H9 (cell line): ENCODE data around the gene PHKA2. TPM values are rescaled to one million over a fixed set of nuclear protein-coding genes. Genes with fewer than 3 reads are reported as not detected.

ENCODE experiments used
- DNase-seq: peaks from one replicate; pipeline ENCODE4 v3.0.0-alpha.2; 2017
- H2AFZ ChIP-seq: one replicate; pipeline ENCODE4 v1.6.1; 2013; ENCODE audit warnings: mild to moderate bottlenecking, low read length, control low read depth, moderate library complexity
- H2AK5ac ChIP-seq: 2 replicates; pipeline ENCODE4 v1.6.1; 2013; ENCODE audit warnings: low read length, control low read depth, mixed read lengths; ENCODE audit not compliant: insufficient read length
- H2BK120ac ChIP-seq: one replicate; pipeline ENCODE4 v1.6.1; 2013; ENCODE audit warnings: low read depth, mild to moderate bottlenecking, low read length, control low read depth, inconsistent platforms; ENCODE audit not compliant: poor library complexity, severe bottlenecking
- H2BK12ac ChIP-seq: 2 replicates; pipeline ENCODE4 v1.6.1; 2013; ENCODE audit warnings: low read length, control low read depth, mixed read lengths, low read depth; ENCODE audit not compliant: insufficient read length
- H2BK15ac ChIP-seq: 2 replicates; pipeline ENCODE4 v1.6.1; 2013; ENCODE audit warnings: low read depth, low read length, control low read depth
- H2BK20ac ChIP-seq: one replicate; pipeline ENCODE4 v1.6.1; 2013; ENCODE audit warnings: low read depth, mild to moderate bottlenecking, low read length, control low read depth, inconsistent platforms; ENCODE audit not compliant: poor library complexity, severe bottlenecking
- H2BK5ac ChIP-seq: 2 replicates; pipeline ENCODE4 v1.6.1; 2013; ENCODE audit warnings: low read length, control low read depth, mixed read lengths; ENCODE audit not compliant: insufficient read length
- H3K14ac ChIP-seq: 2 replicates; pipeline ENCODE4 v1.6.1; 2013; ENCODE audit warnings: low read length, control low read depth; ENCODE audit not compliant: insufficient read depth
- H3K18ac ChIP-seq: 2 replicates; pipeline ENCODE4 v1.6.1; 2013; ENCODE audit warnings: low read depth, mild to moderate bottlenecking, mixed read lengths, low read length, control low read depth; ENCODE audit not compliant: insufficient read length
- H3K23ac ChIP-seq: 2 replicates; pipeline ENCODE4 v1.6.1; 2013; ENCODE audit warnings: low read length, control low read depth, mixed read lengths, low read depth; ENCODE audit not compliant: insufficient read length
- H3K23me2 ChIP-seq: 2 replicates; pipeline ENCODE4 v1.6.1; 2013; ENCODE audit warnings: low read depth, mild to moderate bottlenecking, mixed read lengths, low read length, control low read depth; ENCODE audit not compliant: insufficient read length, poor library complexity, severe bottlenecking
- H3K27ac ChIP-seq: 2 replicates; pipeline ENCODE4 v1.5.1; 2013; ENCODE audit warnings: low read length, control low read depth, mixed read lengths, low read depth; ENCODE audit not compliant: insufficient read length
- H3K27me3 ChIP-seq: 2 replicates; pipeline ENCODE4 v1.6.1; 2013; ENCODE audit warnings: low read length, control low read depth, inconsistent platforms; ENCODE audit not compliant: insufficient read depth
- H3K4ac ChIP-seq: 2 replicates; pipeline ENCODE4 v1.6.1; 2013; ENCODE audit warnings: low read depth, mild to moderate bottlenecking, control low read depth, inconsistent platforms, low read length, moderate library complexity
- H3K4me1 ChIP-seq: 2 replicates; pipeline ENCODE4 v1.6.1; 2013; ENCODE audit warnings: low read length, control low read depth, inconsistent platforms; ENCODE audit not compliant: insufficient read depth
- H3K4me2 ChIP-seq: 2 replicates; pipeline ENCODE4 v1.6.1; 2013; ENCODE audit warnings: low read length, control low read depth, mixed read lengths; ENCODE audit not compliant: insufficient read length, insufficient read depth
- H3K56ac ChIP-seq: 2 replicates; pipeline ENCODE4 v1.6.1; 2013; ENCODE audit warnings: low read depth, mild to moderate bottlenecking, mixed read lengths, low read length, control low read depth; ENCODE audit not compliant: insufficient read length
- H3K79me1 ChIP-seq: 2 replicates; pipeline ENCODE4 v1.6.1; 2013; ENCODE audit warnings: low read depth, mild to moderate bottlenecking, moderate library complexity, low read length, control low read depth, inconsistent platforms; ENCODE audit not compliant: insufficient read depth, poor library complexity, severe bottlenecking
- H3K79me2 ChIP-seq: 2 replicates; pipeline ENCODE4 v1.6.1; 2013; ENCODE audit warnings: low read length, control low read depth, inconsistent platforms; ENCODE audit not compliant: insufficient read depth
- H3K9ac ChIP-seq: 2 replicates; pipeline ENCODE4 v1.6.1; 2013; ENCODE audit warnings: low read length, control low read depth, mixed read lengths; ENCODE audit not compliant: insufficient read length; ENCODE audit errors: extremely low read depth
- H3K9me3 ChIP-seq: one replicate; pipeline ENCODE4 v1.6.1; 2013; ENCODE audit warnings: low read depth, low read length, inconsistent platforms; ENCODE audit not compliant: control insufficient read depth
- H3T11ph ChIP-seq: one replicate; pipeline ENCODE4 v1.6.1; 2013; ENCODE audit warnings: mild to moderate bottlenecking, low read length, control low read depth, inconsistent platforms
- H4K20me1 ChIP-seq: one replicate; pipeline ENCODE4 v1.6.1; 2013; ENCODE audit not compliant: control insufficient read depth, insufficient read length, insufficient read depth
- H4K5ac ChIP-seq: 2 replicates; pipeline ENCODE4 v1.6.1; 2013; ENCODE audit warnings: low read depth, mild to moderate bottlenecking, mixed read lengths, low read length, control low read depth; ENCODE audit not compliant: insufficient read length
- H4K8ac ChIP-seq: replicated peaks from 2 replicates; pipeline ENCODE4 v1.6.1; 2013; ENCODE audit warnings: low read length, control low read depth, mixed read lengths, low read depth; ENCODE audit not compliant: insufficient read length
- H4K91ac ChIP-seq: 2 replicates; pipeline ENCODE4 v1.6.1; 2013; ENCODE audit warnings: low read depth, mild to moderate bottlenecking, moderate library complexity, mixed read lengths, low read length, control low read depth; ENCODE audit not compliant: insufficient read length
- H3K27ac Mint-ChIP-seq, 3 experiments: 2 replicates in 2 of 3; 3 replicates in 1 of 3; pipeline ENCODE4 v1.8.0; 2020 to 2021; ENCODE audit warnings: mixed read lengths in 3 of 3, mild to moderate bottlenecking in 1 of 3, moderate library complexity in 1 of 3
- H3K27me3 Mint-ChIP-seq: 2 replicates; pipeline ENCODE4 v1.8.0; 2021; ENCODE audit warnings: low read depth, mild to moderate bottlenecking, moderate library complexity, mixed read lengths
- H3K36me3 Mint-ChIP-seq, 3 experiments: 2 replicates in 2 of 3; 3 replicates in 1 of 3; pipeline ENCODE4 v1.8.0; 2020 to 2021; ENCODE audit warnings: low read depth in 3 of 3, mixed read lengths in 3 of 3; ENCODE audit not compliant: insufficient read depth in 1 of 3
- H3K4me1 Mint-ChIP-seq, 2 experiments: 2 replicates each; pipeline ENCODE4 v1.8.0; 2020; ENCODE audit warnings: mixed read lengths in 2 of 2
- H3K4me3 Mint-ChIP-seq, 2 experiments: 2 replicates in 1 of 2; 3 replicates in 1 of 2; pipeline ENCODE4 v1.8.0; 2020 to 2021; ENCODE audit warnings: mild to moderate bottlenecking in 2 of 2, mixed read lengths in 2 of 2, moderate library complexity in 1 of 2
- H3K9me3 Mint-ChIP-seq, 2 experiments: 2 replicates in 1 of 2; 3 replicates in 1 of 2; pipeline ENCODE4 v1.8.0; 2020; ENCODE audit warnings: mild to moderate bottlenecking in 2 of 2, mixed read lengths in 2 of 2, moderate library complexity in 1 of 2
- WGBS: extraction: QIAGEN DNeasy Blood & Tissue Kit; methylation state at CpG from one replicate; pipeline ENCODE4 v1.1.7; 2013; ENCODE audit warnings: missing lambda C conversion rate, low lambda C conversion rate, mixed read lengths; ENCODE audit not compliant: insufficient read length; ENCODE audit errors: extremely low coverage; 5-methylcytosine and 5-hydroxymethylcytosine counted together
- total RNA-seq: library from RNA; stranded (reverse); gene quantifications from 2 replicates; pipeline ENCODE4 v1.2.1, GENCODE V29; 2021
- TF ChIP-seq, protein P1 (sequence below): fragments of 200-600 bp; sonication (generic); conservative IDR thresholded peaks from 3 replicates; pipeline ENCODE4 v1.8.0; 2021; ENCODE audit warnings: antibody characterized with exemption, mild to moderate bottlenecking

The PHKA2 gene
- total RNA-seq, 1 experiment from 2014 or later: 24.2 TPM

DNA sequence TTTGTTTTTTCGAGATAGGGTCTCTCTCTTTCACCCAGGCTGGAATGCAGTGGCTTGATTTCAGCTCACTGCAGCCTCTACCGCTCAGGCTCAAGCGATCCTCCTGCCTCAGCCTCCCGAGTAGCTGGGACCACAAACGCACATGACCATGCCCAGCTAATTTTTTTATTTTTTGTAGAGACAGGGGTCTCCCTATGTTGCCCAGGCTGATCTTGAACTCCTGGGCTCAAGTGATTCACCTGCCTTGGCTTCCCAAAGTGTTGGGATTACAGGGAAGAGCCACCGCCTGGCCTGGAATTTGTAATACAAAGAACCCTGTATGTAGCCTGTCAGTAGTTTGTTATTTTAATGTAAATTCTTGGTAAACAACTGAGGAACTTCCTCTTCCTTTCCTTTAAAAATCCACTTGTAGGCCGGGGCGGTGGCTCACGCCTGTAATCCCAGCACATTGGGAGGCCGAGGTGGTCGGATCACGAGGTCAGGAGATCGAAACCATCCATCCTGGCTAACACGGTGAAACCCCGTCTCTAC is 119.5 kb downstream of the PHKA2 start:
- Histone ChIP-seq H3K27me3 (no peaks in the 10 kb centered on the region), H3K23me2 (no peaks in the 10 kb centered on the region), H4K20me1 (no peaks in the 10 kb centered on the region), H3K4me1 (no peaks in the 10 kb centered on the region), H3K14ac (no peak overlapping the region), H4K91ac (no peak overlapping the region), H3K4me2 (no peak overlapping the region), H2AK5ac (no peak overlapping the region), H2BK5ac (no peak overlapping the region), H3K27ac (no peak overlapping the region), H2BK15ac (no peak overlapping the region), H3T11ph (no peak overlapping the region), H3K18ac (no peak overlapping the region), H3K9ac (no peak overlapping the region), H4K8ac (no peak overlapping the region), H2BK20ac (no peak overlapping the region), H2BK12ac (no peak overlapping the region), H2AFZ (no peak overlapping the region), H4K5ac (no peak overlapping the region), H3K79me1 (no peaks in the 10 kb centered on the region), H2BK120ac (no peak overlapping the region), H3K56ac (no peak overlapping the region), H3K4ac (no peak overlapping the region), H3K23ac (no peak overlapping the region), H3K9me3 (no peaks in the 10 kb centered on the region), H3K79me2 (no peaks in the 10 kb centered on the region)
- Mint-ChIP-seq H3K4me3 (no peak overlapping the region), H3K27ac (no peak overlapping the region), H3K9me3 (peaks cover 71% of the 10 kb centered on the region in 2 experiments), H3K36me3 (peaks cover 6 to 10% (median 8%) of the 10 kb centered on the region in 3 experiments), H3K4me1 (peaks cover 3 to 7% of the 10 kb centered on the region in 2 experiments; a peak in 3 of 4 replicates), H3K27me3 (no peaks in the 10 kb centered on the region; the same call in none of the 2 replicates)
- no CpG with 5 or more reads among the region's 15 CpGs for WGBS
- TF ChIP-seq, protein P1, sequence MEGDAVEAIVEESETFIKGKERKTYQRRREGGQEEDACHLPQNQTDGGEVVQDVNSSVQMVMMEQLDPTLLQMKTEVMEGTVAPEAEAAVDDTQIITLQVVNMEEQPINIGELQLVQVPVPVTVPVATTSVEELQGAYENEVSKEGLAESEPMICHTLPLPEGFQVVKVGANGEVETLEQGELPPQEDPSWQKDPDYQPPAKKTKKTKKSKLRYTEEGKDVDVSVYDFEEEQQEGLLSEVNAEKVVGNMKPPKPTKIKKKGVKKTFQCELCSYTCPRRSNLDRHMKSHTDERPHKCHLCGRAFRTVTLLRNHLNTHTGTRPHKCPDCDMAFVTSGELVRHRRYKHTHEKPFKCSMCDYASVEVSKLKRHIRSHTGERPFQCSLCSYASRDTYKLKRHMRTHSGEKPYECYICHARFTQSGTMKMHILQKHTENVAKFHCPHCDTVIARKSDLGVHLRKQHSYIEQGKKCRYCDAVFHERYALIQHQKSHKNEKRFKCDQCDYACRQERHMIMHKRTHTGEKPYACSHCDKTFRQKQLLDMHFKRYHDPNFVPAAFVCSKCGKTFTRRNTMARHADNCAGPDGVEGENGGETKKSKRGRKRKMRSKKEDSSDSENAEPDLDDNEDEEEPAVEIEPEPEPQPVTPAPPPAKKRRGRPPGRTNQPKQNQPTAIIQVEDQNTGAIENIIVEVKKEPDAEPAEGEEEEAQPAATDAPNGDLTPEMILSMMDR: no peak
- no peak for DNase-seq
